Peyer's patch (tissue), 4 donors: Measurements from ENCODE around the gene FAM107B.

ENCODE experiments used
- CTCF ChIP-seq, 6 experiments: fragments of 450-650 bp in 4 of 6; fragments of 200-600 bp in 2 of 6; sonication (generic) in 1 of 6; IDR thresholded peaks; one replicate each; pipeline ENCODE4 v1.5.1; 2017 to 2019; ENCODE audit warnings: antibody characterized with exemption in 6 of 6, mild to moderate bottlenecking in 3 of 6, moderate library complexity in 1 of 6
- POLR2A ChIP-seq, 2 donors: fragments of 450-650 bp; IDR thresholded peaks; one replicate each; pipeline ENCODE4 v1.5.1; 2017; ENCODE audit warnings: antibody characterized with exemption in 2 of 2, mild to moderate bottlenecking in 2 of 2, moderate library complexity in 2 of 2

- TF ChIP-seq CTCF (IDR thresholded peaks at IDR 0.05) (no peak), POLR2A (IDR thresholded peaks at IDR 0.05) (no peak)
Observed at GRCh38 chr10:14594878-14595525, 179.7 kb downstream of the FAM107B start.
